ENCODE results near the gene DNAH7. TPM values are rescaled to one million over a fixed set of nuclear protein-coding genes. Genes with fewer than 3 reads are reported as not detected.

DNAH7 gene
- total and polyA plus RNA-seq, 4 experiments from 2014 or later, result not detected

DNA sequence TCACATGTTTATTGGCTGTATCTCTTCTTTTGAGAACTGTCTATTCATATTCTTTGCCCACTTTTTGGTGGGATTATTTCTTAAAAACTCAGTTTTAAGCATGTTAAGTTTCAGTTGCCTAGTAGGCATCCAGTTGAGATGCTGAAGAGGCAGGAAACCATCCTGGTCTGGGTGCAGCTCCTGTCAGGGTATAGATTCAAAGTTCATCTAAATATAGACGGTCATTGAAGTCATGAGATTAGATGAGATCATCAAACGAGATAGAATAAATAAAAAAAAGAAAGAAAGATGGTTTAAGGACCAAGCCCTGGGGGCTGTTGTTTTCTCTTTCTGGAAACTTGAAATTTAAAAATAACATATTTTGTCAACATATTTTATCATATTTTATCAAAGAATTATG lies 9.2 kb upstream of the DNAH7 start:
- H3K27me3 Mint-ChIP-seq, result no peaks in the 10 kb centered on the region
- no peak overlapping the region for H3K27ac Mint-ChIP-seq
- Histone ChIP-seq H3K9me3 (ENCODE audit: control insufficient read depth in 1 of 2, low read length in 2 of 2) (no peaks in the 10 kb centered on the region), H3K36me3 (ENCODE audit: insufficient read depth, low read length) (no peaks in the 10 kb centered on the region), H3K4me1 (ENCODE audit: insufficient read depth, low read length) (peaks cover 25% of the 10 kb centered on the region), H3K27ac (ENCODE audit: low read depth, low read length) (no peak overlapping the region), H3K27me3 (ENCODE audit: insufficient read depth, low read length) (no peaks in the 10 kb centered on the region), H3K4me3 (ENCODE audit: low read length in 2 of 2) (no peak overlapping the region)
- H3K9me3 Mint-ChIP-seq, result peaks cover 0 to 4% (median 4%) of the 10 kb centered on the region in 8 donors
- intact Hi-C loops (cut with micrococcal nuclease), result loop anchor here (1.0 to 2.0 kb wide), 6 partner anchors 53 to 375 kb away; partner anchors contain the start of gene STK17B
- H3K4me3 Mint-ChIP-seq, result no peak overlapping the region
- no peak for DNase-seq
- CTCF ChIA-PET (ENCODE audit: partially characterized antibody), result interaction anchor here (0.7 to 9.6 kb wide), 62 partner anchors 8 to 411 kb away, joined by 3 to 149 read pairs (median 5); partner anchors contain the start of genes DNAH7 and STK17B
- POLR2A ChIA-PET (ENCODE audit: partially characterized antibody), result interaction anchor here (0.9 to 5.2 kb wide), 12 partner anchors 9 to 259 kb away, joined by 3 to 44 read pairs (median 9); partner anchors contain the start of genes DNAH7 and STK17B
- peaks cover 17 to 28% (median 21%) of the 10 kb centered on the region in 4 donors for H3K4me1 Mint-ChIP-seq
- peaks cover 0 to 3% of the 10 kb centered on the region in 2 donors for H3K36me3 Mint-ChIP-seq

GRCh38 chr2:196076778-196077568 lies 8.3 kb upstream of the DNAH7 start:
- Mint-ChIP-seq H3K4me1 (peaks cover 14 to 22% (median 16%) of the 10 kb centered on the region in 4 donors), H3K36me3 (no peaks in the 10 kb centered on the region), H3K4me3 (no peak overlapping the region), H3K9me3 (peaks cover 0 to under 1% (median 0%) of the 10 kb centered on the region in 8 donors), H3K27ac (no peak overlapping the region), H3K27me3 (no peaks in the 10 kb centered on the region)
- H3K9me3 ChIP-seq (ENCODE audit: control insufficient read depth in 1 of 2, low read length in 2 of 2), result no peaks in the 10 kb centered on the region
- DNase-seq, result no peak
- H3K4me3 ChIP-seq (ENCODE audit: low read length in 2 of 2), result no peak overlapping the region
- H3K27me3 ChIP-seq (ENCODE audit: insufficient read depth, low read length), result no peaks in the 10 kb centered on the region
- H3K27ac ChIP-seq (ENCODE audit: low read depth, low read length), result no peak overlapping the region
- peaks cover 25% of the 10 kb centered on the region for H3K4me1 ChIP-seq (ENCODE audit: insufficient read depth, low read length)
- H3K36me3 ChIP-seq (ENCODE audit: insufficient read depth, low read length), result no peaks in the 10 kb centered on the region
- POLR2A ChIA-PET (ENCODE audit: partially characterized antibody), result interaction anchor here (0.7 to 5.2 kb wide), 7 partner anchors 8 to 199 kb away, joined by 3 to 44 read pairs (median 12); partner anchors contain the start of genes DNAH7 and STK17B
- CTCF ChIA-PET (ENCODE audit: partially characterized antibody), result interaction anchor here (0.9 to 9.6 kb wide), 35 partner anchors 9 to 410 kb away, joined by 3 to 149 read pairs (median 6); partner anchors contain the start of genes DNAH7 and STK17B
- intact Hi-C loops (cut with micrococcal nuclease), result no loop called here

DNA sequence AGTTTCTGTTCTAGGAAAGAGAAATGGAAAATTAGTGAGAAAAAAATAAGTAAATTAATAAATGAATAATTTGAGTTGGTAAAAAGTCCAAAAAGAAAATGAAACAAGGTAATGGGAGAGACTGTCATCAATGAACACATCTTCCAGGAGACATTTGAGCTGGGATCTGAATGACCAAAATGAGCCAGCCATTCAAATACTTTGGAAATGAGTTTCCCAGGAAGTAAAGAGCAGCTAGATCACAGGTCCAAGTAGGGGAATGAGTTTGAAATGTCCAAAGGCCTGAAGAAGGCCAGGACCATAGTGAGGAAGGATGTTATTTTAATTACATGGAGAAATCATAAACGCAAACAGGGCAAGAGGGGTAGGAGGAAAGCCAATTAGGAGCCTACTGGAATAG lies 6.6 kb upstream of the DNAH7 start:
- H3K4me1 Mint-ChIP-seq, result peaks cover 7 to 13% (median 10%) of the 10 kb centered on the region in 4 donors
- Histone ChIP-seq H3K4me1 (ENCODE audit: insufficient read depth, low read length) (peaks cover 20% of the 10 kb centered on the region), H3K27ac (ENCODE audit: low read depth, low read length) (no peak overlapping the region), H3K27me3 (ENCODE audit: insufficient read depth, low read length) (no peaks in the 10 kb centered on the region), H3K4me3 (ENCODE audit: low read length in 2 of 2) (no peak overlapping the region), H3K9me3 (ENCODE audit: control insufficient read depth in 1 of 2, low read length in 2 of 2) (no peaks in the 10 kb centered on the region), H3K36me3 (ENCODE audit: insufficient read depth, low read length) (no peaks in the 10 kb centered on the region)
- intact Hi-C loops (cut with micrococcal nuclease), result no loop called here
- no peaks in the 10 kb centered on the region for H3K9me3 Mint-ChIP-seq
- POLR2A ChIA-PET (ENCODE audit: partially characterized antibody), result interaction anchor here (1.1 kb wide), 1 partner anchor 88 kb away, joined by 4 read pairs; no protein-coding TSS in a partner anchor
- H3K4me3 Mint-ChIP-seq, result peak overlapping the region in 1 of 8 donors; percentile 31
- no peak for DNase-seq
- H3K27me3 Mint-ChIP-seq, result no peaks in the 10 kb centered on the region
- H3K36me3 Mint-ChIP-seq, result no peaks in the 10 kb centered on the region
- CTCF ChIA-PET (ENCODE audit: partially characterized antibody), result interaction anchor here (1.0 to 9.6 kb wide), 7 partner anchors 146 to 378 kb away, joined by 3 to 149 read pairs (median 5); no protein-coding TSS in a partner anchor
- H3K27ac Mint-ChIP-seq, result peak overlapping the region in 1 of 7 donors; percentile 57

DNA sequence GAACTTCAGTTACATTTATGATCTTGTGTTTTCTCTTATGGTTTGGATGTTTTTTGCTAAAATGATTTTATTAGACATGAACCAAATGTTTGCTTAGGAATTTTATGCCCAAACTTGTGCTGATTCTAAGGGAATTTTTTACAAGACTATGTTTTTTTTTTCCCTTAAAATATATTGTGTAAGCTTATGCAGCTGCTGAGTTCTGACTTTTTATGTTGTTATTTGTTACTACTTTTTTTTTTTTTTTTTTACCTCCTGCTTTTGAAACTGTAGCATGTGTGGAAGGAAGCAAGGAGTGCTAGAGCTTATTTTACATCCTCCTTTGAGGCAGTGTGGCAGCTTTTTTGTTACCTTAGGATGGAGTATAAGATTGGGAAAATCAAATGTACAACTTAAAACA lies 6.0 kb upstream of the DNAH7 start:
- POLR2A ChIA-PET (ENCODE audit: partially characterized antibody), result interaction anchor here (0.7 to 1.1 kb wide), 2 partner anchors 89 to 186 kb away, joined by 4 read pairs; no protein-coding TSS in a partner anchor
- Histone ChIP-seq H3K9me3 (ENCODE audit: control insufficient read depth in 1 of 2, low read length in 2 of 2) (no peaks in the 10 kb centered on the region), H3K27ac (ENCODE audit: low read depth, low read length) (no peak overlapping the region), H3K4me1 (ENCODE audit: insufficient read depth, low read length) (peaks cover 15% of the 10 kb centered on the region), H3K4me3 (ENCODE audit: low read length in 2 of 2) (no peak overlapping the region), H3K27me3 (ENCODE audit: insufficient read depth, low read length) (no peaks in the 10 kb centered on the region), H3K36me3 (ENCODE audit: insufficient read depth, low read length) (no peaks in the 10 kb centered on the region)
- H3K27me3 Mint-ChIP-seq, result no peaks in the 10 kb centered on the region
- no peak overlapping the region for H3K27ac Mint-ChIP-seq
- H3K9me3 Mint-ChIP-seq, result no peaks in the 10 kb centered on the region
- no peak for DNase-seq
- H3K36me3 Mint-ChIP-seq, result no peaks in the 10 kb centered on the region
- CTCF ChIA-PET (ENCODE audit: partially characterized antibody), result interaction anchor here (1.0 to 9.6 kb wide), 5 partner anchors 147 to 379 kb away, joined by 3 to 137 read pairs (median 5); no protein-coding TSS in a partner anchor
- intact Hi-C loops (cut with micrococcal nuclease), result no loop called here
- H3K4me1 Mint-ChIP-seq, result peaks cover 4 to 7% (median 5%) of the 10 kb centered on the region in 4 donors
- no peak overlapping the region for H3K4me3 Mint-ChIP-seq

DNA sequence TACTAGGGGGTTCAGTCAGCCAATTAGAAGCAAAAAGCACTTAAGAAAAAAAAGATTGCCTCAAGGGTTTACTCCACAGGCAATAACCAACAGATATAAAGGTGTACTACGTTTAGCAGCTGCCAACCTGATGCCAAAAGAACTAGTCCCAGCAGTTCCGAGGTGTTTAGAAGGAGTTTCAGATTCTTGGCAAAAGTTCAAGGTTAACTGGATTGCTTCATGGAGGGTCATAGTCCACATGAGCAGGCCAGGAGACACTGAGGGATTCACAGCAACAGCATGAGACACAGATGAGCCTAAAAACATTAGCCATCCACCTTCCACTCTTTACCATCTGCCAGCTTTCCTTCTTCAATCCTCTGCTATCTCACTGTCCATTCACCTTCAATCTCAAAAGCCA lies 4.9 kb upstream of the DNAH7 start:
- CTCF ChIA-PET (ENCODE audit: partially characterized antibody), result interaction anchor here (9.6 kb wide), 1 partner anchor 148 kb away, joined by 129 read pairs; no protein-coding TSS in a partner anchor
- H3K4me1 ChIP-seq (ENCODE audit: insufficient read depth, low read length), result peaks cover 11% of the 10 kb centered on the region
- H3K27ac Mint-ChIP-seq, result no peak overlapping the region
- H3K27ac ChIP-seq (ENCODE audit: low read depth, low read length), result no peak overlapping the region
- no peak for DNase-seq
- no peaks in the 10 kb centered on the region for H3K9me3 Mint-ChIP-seq
- intact Hi-C loops (cut with micrococcal nuclease), result no loop called here
- POLR2A ChIA-PET (ENCODE audit: partially characterized antibody), result interaction anchor here (0.7 kb wide), 1 partner anchor 203 kb away, joined by 3 read pairs; no protein-coding TSS in a partner anchor
- H3K4me1 Mint-ChIP-seq, result peaks cover 5 to 10% (median 7%) of the 10 kb centered on the region in 4 donors
- no peaks in the 10 kb centered on the region for H3K36me3 Mint-ChIP-seq
- no peaks in the 10 kb centered on the region for H3K36me3 ChIP-seq (ENCODE audit: insufficient read depth, low read length)
- no peaks in the 10 kb centered on the region for H3K27me3 Mint-ChIP-seq
- H3K27me3 ChIP-seq (ENCODE audit: insufficient read depth, low read length), result no peaks in the 10 kb centered on the region
- no peak overlapping the region for H3K4me3 Mint-ChIP-seq
- no peak overlapping the region for H3K4me3 ChIP-seq (ENCODE audit: low read length in 2 of 2)
- no peaks in the 10 kb centered on the region for H3K9me3 ChIP-seq (ENCODE audit: control insufficient read depth in 1 of 2, low read length in 2 of 2)

DNA sequence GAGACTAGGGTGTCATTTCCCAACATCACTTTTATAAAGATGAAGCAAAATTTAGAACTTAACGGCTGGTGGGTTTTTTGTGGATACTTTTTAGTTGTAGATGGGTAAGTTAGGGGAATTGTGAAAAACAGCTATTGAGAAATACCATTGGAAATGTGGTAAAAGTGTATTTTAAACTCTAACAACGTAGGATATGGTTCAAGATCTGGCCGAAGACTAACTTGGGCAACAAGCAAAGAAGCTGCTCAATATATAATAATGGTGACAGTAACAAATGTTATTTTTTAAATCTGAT lies 1.6 kb downstream of the DNAH7 start:
- Mint-ChIP-seq H3K4me1 (peaks cover 5 to 15% (median 8%) of the 10 kb centered on the region in 4 donors), H3K27ac (peak overlapping the region; percentile 26 to 86 (median 61)), H3K4me3 (peak overlapping the region in 7 of 8 donors; percentile 4 to 75 (median 36)), H3K36me3 (no peaks in the 10 kb centered on the region), H3K27me3 (peaks cover 4 to 7% of the 10 kb centered on the region in 2 donors), H3K9me3 (no peaks in the 10 kb centered on the region)
- Histone ChIP-seq H3K4me3 (ENCODE audit: low read length in 2 of 2) (no peak overlapping the region), H3K4me1 (ENCODE audit: insufficient read depth, low read length) (peaks cover 18% of the 10 kb centered on the region), H3K36me3 (ENCODE audit: insufficient read depth, low read length) (no peaks in the 10 kb centered on the region), H3K27me3 (ENCODE audit: insufficient read depth, low read length) (no peaks in the 10 kb centered on the region), H3K9me3 (ENCODE audit: control insufficient read depth in 1 of 2, low read length in 2 of 2) (no peaks in the 10 kb centered on the region), H3K27ac (ENCODE audit: low read depth, low read length) (no peak overlapping the region)
- CTCF ChIA-PET (ENCODE audit: partially characterized antibody), result interaction anchor here (0.9 to 3.8 kb wide), 18 partner anchors 9 to 1520 kb away, joined by 3 to 88 read pairs (median 4); no protein-coding TSS in a partner anchor
- DNase-seq, result no peak
- intact Hi-C loops (cut with micrococcal nuclease), result loop anchor here (2.0 to 10.0 kb wide), 6 partner anchors 220 to 750 kb away; partner anchors contain the start of gene CCDC150
- POLR2A ChIA-PET (ENCODE audit: partially characterized antibody), result interaction anchor here (2.5 kb wide), 1 partner anchor 104 kb away, joined by 10 read pairs; the partner anchor contains the start of gene STK17B
